ENCODE measurements around the gene DIP2C.
"Not testable (repeated sequence)": the region's sequence is repeated elsewhere in the genome, so short reads cannot be mapped to it uniquely, and the experiment has no call there.

The DIP2C gene

DNA sequence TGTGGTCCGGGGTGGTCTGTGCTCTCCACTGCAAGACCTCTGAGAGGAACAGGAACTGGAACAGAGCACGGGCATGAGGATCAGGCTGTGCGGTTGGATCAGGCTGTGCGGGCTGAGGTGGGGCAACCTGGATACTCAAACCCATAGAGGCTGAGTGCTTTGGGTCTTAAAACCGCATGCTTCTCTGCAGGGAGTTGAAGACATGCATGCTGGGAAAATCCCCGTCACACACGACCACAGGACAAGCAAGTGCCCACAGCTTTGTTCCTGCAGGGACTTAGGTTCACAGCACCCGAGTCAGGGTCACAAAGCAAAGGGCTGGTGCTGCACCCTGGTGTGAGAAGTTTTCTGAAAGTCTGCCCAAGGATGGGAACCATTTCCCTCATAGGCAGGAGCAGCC is 333.0 kb downstream of the DIP2C start:
- no peak for DNase-seq (ENCODE audit: low read depth, low spot score)

DNA sequence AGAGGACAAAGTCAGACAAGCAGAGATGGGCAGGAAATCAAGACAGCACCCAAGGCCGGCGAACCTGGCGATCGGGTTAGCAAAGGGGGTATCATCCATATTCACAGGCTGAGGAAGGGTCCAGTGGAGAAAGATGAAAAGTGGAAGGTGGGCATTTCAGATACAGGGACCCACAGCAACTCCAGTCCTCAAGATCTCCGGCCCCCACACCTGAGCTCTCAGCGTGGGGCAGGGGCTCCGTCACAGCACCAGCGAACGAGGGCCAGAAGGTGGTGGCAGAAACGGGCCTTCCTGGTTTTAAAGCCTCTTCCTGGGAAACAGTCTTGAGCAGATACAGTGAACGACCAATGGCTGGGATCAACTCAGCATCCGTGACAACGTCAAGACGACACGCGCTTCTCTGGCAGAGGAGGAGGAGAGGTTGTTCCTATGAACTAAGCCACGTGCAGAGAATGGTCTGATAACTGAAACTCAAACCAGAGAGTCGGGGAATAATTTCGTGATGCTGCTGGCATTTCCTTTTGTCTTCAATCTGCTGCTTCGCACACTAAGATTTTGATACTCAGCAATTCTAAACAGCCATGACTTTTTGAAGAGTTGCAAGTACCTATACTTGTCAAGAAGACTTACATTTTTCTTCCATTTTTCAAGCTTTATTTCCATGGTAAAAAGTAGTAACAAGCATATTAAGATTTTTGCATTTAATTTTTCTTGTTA is 334.4 kb downstream of the DIP2C start:
- no peak for DNase-seq (ENCODE audit: low read depth, low spot score)

DNA sequence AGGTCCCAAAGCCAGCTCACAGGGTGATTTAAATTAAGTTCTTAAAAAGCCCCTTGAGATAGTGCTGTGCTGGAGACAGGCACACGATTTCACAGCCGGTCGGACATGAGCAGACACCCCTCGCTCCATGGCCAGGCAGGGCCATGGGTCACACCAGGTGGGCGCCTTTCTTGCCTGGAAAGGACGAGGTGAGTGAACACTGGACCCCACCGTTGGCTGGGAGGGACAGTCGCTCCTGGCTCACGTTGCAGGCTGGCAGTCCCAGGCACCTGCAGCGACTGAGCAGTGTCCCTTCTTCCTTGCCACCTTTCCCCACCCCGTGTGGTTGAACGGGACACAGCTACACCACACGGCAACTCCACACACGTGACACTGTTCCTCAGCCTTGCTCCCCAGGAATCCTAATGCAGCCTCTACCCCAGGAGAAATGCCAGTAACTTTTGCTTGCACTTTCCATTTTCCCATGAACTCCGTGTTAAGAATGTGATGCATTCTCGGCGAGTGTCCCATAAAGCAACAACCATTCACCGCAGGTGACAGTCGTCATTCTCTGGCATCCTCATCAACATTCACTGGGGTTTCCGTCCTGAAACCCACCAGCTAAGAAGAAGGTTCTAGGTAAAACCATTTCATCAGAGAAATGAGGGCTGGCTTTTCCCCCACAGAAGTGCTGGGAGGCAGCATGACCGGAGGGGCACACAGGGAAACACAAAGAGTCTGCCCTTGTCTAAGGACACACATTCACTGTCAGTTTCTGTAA is 336.8 kb downstream of the DIP2C start:
- DNase-seq (ENCODE audit: low read depth, low spot score) = no peak

DNA sequence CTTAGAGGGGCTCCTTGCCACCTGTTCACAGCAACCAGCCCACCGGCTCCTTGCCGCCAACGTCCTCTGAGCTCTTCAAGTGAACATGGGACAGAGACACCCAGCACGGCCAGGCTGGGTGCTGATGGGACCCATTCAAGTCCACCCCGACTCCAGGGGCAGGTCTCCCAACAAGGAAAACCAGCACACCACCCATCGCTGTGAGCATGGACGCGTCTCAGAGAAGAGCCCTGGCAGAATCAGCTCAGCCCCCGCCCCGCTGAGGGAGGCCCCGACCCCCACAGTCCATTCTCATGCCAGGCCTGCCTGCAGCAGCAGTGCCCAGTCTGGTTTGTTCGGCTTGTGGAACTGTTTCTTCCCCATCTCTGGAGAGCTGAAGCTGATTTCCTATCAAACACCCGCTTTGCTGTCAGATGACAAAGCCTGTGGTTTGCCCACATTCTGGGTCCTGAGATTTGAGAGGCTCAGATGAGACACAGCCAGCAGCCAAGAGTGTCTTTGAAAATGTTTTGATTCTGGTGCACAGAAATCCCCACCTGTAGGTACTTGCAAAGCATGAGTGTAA is 337.6 kb downstream of the DIP2C start:
- DNase-seq (ENCODE audit: low read depth, low spot score) = no peak

DNA sequence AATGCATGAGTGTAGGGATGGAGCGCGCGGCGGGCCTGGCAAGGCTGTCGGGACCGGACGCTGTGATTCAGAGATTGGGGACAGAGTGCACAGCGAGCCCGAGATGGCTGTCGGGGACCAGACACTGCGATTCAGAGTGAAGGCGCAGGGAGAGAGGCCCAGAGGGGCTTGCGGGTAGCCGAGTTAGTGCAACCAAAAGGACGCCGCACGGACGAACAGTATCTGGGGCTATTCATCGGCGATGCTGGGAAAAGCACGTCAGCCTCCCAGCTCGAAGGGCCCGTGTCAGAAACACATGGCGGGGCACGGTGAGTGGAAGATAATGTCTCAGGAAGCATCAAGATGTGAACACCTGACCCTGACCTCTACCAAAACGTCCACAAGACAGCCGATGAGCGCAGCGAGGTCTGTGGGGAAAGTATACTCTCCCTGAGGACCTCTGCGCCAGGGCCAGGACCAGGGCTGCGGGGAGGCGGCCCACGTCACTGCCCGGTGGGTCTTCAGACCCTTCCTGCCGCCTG is 338.4 kb downstream of the DIP2C start:
- no peak for DNase-seq (ENCODE audit: low read depth, low spot score)

DNA sequence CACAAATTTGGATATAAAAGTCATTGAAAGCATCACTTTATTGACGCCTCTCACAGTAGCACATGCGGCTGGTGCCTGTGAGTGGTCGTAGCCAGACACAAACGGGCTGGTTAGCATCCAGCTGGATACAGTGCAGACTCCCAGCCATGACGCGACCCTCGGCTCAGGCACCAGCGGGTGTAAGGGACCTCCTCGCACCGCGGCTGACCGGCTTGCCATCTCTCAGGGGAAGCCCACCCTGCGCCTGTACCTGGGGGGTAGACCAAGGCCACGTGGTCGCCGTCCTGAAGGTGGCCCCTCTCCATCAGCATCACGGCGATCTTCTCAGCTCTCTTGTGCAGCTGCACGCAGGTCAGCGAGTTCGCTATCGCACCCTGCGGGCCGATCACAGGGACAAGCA is 340.4 kb downstream of the DIP2C start:
- DNase-seq (ENCODE audit: low read depth, low spot score) = no peak

DNA sequence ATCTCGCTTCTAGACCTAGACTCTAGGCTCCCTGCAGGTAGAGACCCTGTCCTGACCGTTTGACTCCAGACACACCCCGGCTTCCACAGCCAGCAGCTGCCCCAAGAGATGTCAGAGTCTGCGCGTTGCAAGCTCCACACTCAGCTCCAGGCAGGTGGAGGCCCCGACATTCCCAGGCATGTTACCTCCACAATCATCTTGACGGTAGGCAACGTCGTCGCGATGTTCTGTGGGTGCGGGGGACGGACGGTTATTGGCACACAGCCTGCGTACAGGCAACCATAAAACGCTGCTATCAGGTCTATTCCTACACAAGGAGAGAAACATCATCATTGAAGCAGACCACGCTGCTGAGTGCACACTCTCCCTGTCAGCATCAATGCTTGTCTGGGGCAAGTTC is 341.0 kb downstream of the DIP2C start:
- DNase-seq (ENCODE audit: low read depth, low spot score) = no peak

DNA sequence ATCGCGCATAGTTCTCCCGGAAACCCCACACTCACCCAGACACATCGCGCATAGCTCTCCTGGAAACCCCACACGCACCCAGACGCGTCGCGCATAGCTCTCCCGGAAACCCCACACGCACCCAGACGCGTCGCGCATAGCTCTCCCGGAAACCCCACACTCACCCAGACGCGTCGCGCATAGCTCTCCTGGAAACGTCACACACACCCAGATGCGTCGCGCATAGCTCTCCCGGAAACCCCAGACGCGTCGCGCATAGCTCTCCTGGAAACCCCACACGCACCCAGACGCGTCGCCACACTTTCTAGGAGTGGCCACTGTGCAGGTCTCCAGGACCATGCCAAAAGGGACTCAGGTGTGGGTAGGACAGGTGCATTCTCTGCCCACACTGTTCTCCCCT is 341.7 kb downstream of the DIP2C start:
- not testable (repeated sequence) for DNase-seq (ENCODE audit: low read depth, low spot score)

DNA sequence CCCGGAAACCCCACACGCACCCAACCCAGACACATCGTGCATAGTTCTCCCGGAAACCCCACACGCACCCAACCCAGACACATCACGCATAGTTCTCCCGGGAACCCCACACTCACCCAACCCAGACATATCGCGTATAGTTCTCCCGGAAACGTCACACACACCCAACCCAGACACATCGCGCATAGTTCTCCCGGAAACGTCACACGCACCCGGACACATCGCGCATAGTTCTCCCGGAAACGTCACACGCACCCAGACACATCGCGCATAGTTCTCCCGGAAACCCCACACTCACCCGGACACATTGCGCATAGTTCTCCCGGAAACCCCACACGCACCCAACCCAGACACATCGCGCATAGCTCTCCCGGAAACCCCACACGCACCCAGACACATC is 342.3 kb downstream of the DIP2C start:
- DNase-seq (ENCODE audit: low read depth, low spot score) = not testable (repeated sequence)

DNA sequence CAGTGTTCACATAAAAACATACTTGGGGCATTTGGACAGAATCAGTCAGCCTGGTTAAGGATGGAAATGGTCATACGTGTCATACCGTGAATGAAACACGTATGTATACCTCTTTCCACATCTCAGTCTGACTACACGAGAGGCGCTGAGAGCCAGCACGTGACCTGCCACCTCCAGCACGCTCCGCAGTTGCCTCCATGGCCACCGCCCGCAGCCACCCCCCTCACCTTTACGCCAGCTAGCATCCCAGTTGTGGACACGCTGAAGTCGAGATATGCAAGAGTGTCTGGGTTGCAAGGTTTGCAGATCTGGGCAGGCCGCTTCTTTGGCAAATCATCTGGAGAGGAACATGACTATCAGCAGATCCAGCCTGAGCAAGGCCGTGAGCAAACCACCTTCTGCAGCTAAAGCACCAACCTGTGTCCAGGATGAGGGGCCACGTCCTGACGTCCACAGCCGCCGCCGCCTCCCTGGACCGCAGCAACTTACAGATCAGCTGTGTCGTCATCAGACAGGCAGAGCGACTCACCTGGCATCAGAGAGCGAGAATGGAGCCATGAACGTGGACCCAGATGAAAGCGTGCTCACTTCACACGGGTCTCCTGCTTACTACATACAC is 344.8 kb downstream of the DIP2C start:
- no peak for DNase-seq (ENCODE audit: low read depth, low spot score)

DNA sequence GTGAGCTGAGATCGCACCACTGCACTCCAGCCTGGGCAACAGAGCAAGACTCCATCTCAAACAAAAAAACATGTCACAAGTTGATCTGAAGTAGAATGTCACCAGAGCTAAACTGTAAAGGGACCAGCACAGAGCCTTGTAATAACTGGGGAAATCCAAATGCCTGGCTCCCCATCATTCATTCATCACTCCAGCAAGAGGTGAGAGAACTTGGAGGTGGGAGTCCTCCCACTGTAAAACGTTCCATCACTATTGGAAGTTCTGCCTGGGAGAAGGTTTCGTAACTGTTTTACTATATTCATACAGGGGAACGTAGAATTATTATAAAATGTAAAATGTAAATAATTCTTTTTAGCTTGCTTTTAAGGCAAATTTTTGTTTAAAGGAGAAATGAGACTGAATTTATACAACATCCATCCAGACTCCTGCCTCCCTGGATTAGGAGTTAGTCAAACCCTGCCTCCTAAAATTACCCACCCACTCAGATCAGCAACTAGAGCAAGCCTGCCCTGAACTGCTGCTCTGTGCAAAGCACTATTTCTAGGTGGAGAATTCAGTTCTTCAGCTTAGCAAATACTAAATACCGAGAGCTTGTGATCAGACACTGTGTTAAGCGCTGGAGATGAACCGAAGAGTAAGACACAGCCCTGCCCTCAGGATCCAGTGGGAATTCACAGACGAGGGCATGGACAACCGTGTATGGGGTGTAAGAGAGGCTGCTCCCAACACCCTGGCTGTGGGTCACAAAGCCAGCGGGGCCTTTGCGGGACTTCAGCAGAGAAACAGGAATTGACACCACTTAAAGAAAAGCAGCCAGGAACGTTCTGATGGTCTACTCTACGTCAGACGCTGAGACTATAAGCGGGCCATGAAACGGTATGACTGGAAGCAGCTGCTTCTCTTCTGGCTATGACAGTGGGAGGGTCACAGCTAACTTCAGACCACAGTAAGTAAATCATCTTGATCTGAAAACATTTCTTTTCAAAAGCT is 345.9 kb downstream of the DIP2C start:
- no peak for DNase-seq (ENCODE audit: low read depth, low spot score)

DNA sequence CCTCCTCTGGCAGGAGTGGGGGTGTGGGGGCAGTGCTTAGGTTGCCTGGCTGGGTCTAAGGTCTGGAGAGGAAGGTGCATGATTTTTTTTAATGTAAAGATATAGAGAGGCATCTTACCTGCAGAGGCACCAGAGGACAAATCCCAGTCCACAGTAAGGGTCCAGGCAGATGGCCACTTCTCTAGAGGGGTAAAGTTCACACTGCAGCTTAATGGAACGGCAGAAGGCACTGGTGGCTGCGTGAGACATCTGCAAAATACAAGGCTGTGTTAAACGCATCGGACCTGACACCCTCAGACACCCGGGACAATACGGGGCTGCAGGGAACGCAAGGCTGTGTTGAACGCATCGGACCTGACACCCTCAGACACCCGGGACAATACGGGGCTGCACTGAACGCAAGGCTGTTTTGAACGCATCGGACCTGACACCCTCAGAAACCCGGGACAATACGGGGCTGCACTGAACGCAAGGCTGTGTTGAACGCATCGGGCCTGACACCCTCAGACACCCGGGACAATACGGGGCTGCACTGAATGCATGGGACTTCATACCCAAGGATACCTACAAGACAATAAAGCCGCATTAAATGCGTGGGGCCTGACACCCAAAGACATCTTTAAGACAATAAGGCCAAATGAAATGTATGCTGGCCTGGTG is 348.3 kb downstream of the DIP2C start:
- no peak for DNase-seq (ENCODE audit: low read depth, low spot score)

DNA sequence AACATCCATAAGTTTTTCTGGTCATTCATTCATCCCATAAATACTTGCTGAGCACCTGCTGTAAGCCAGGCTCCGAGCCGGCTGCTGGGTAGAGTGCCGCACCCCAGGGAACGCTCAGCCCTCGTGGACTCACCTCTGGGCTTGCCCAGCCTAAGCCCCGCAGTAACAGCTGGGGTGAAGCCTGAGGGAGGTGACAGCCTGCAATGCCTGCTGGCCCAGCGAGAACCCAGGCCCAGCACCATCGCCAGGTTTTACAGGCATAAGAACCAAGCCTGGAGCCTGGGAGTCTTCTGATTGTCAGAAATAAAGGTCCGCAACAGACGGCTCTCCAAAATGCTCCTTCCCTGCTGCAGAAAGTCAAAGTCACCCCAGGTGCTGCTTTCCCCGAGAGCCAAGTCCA is 348.8 kb downstream of the DIP2C start:
- no peak for DNase-seq (ENCODE audit: low read depth, low spot score)

DNA sequence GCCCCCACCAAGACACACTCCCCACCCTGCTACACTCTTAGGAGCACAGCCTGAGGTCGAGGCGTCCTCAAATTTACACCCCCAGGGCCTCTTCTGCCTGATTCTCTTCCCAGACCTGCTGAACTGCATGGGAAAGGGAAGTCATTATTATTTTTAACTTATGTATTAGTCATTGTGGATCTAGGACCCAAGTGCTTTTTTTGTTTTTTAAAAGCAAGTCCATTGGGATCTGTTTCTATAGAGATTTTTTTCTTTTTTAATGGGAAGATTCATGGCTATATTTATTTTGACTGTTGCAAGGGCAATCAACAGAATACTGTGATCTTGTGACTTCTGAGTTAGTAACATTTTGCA is 350.5 kb downstream of the DIP2C start:
- DNase-seq (ENCODE audit: low read depth, low spot score) = no peak

DNA sequence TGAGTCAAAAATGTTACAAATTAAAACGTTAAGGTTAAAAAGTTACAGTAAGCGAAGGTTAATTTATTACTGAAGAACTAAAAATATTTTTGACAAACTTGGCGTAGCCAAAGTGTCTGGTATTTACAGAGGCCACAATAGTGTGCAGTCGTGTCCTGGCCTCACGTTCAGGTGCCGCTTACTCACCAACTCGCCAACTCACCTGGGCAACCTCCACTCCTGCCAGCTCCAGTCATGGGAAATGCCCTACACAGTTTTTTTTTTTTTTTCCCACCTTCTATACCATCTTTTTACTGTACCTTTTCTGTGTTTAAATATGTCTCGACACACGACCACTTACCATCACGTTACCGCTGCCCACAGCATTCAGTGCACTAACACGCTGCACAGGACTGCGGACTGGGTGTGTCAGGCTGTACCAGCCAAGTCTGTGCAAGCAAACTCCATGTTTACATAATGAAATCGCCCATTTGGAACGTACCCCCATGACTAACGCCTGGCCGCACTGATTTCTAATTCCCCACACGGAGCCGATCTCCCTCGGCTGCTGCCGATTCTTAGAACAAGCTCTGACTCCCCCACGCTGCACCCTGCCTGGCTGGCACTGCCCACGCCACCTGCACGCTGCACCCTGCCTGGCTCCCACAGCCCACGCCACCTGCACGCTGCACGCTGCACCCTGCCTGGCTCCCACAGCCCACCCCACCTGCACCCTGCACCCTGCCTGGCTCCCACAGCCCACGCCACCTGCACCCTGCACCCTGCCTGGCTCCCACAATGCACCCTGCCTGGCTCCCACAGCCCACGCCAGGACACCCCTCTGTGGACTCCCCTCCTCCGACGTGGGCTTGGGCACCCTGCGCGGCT is 351.1 kb downstream of the DIP2C start:
- DNase-seq (ENCODE audit: low read depth, low spot score) = no peak

DNA sequence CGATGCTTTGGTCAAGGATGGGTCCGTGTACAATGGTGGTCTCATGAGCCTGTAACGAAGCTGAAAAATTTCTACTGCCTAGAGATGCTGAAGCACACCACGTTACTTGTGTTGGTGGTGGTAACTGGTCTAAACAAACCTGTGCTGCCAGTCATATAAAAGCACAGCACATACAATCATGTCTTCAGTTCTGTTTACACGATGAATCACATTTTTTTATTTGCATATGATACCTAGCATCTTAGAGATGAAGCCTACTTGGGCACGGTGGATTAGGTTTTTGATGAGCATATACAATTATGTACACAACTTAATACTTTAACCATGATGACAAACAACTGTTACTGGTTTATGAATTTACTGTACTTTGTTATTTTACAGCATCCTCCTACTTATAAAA is 353.2 kb downstream of the DIP2C start:
- DNase-seq (ENCODE audit: low read depth, low spot score) = no peak

DNA sequence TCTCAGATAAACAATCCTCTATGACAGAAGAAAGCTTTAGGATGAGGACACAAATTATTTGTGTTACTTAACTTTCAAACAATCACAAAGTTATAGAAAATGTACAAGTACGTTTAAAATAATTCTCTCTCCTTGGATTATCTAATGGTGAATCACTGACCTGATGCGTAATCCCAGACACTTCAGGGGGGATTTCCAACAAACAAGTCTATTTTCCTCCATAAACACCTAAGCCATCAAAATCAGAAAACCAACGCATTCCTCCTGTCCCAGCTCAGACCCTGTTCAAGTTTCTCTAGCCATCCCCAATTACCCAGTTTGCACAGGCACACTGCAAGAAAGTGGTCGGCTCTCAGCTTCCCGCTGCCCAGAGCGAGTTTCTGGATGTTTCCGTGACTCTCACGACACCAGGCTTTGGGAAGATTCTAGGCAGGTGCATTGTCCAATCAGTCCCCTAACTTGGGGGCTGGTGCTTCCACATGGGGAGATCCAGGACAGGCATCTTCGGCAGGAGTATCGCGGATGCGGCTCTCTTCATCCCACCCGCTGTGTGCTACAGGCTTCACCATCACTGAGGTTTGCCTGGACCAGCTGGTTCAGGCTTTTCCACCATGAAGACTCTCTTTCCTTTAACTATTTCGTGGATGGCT is 354.2 kb downstream of the DIP2C start:
- DNase-seq (ENCODE audit: low read depth, low spot score) = no peak

DNA sequence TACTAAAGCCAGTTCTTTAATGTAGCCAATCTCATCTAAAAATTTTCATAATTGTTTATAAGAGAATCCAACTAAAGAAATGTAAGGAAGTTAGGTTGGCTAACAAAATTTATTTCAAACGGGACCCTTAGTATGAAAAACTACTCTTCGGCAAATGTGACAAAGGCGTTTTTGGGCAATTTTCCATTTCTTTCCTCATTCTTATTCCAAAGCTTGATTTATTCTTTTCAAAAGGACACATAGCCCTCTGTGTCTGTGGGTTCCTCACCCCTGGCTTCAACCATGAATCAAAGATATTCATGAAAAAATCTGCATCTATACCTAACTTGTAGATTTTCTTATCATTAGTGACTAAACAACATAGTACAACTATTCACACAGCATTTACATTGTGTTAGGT is 358.3 kb downstream of the DIP2C start:
- no peak for DNase-seq (ENCODE audit: low read depth, low spot score)

Measured in ELF-1 (cell line).